GM19467 (cell line): ENCODE measurements around the gene MOGAT3.
A peak's percentile ranks its signal among the peaks of the same experiment; 100 is the strongest.

Source experiments
- ATAC-seq: cut with Tn5 transposase; IDR thresholded peaks from one replicate; pipeline ENCODE4 v1.9.1; 2021; ENCODE audit warnings: mild to moderate bottlenecking, moderate library complexity; ENCODE audit not compliant: unreplicated experiment

The MOGAT3 gene

GRCh38 chr7:101200862-101201599, at the start of gene MOGAT3:
Gene MOGAT3 (minus strand): TSS chr7:101201036. CDS start chr7:101200854, 182 bp downstream.
- no peak for ATAC-seq

GRCh38 chr7:101250324-101250723, 49.5 kb upstream of the MOGAT3 start:
- no peak for ATAC-seq

- no peak for ATAC-seq
Observed at GRCh38 chr7:101248276-101248675, 47.4 kb upstream of the MOGAT3 start.

GRCh38 chr7:101245147-101245668, 44.4 kb upstream of the MOGAT3 start:
- no peak for ATAC-seq

- ATAC-seq = peak; percentile 84
Observed at GRCh38 chr7:101244375-101245146, 43.7 kb upstream of the MOGAT3 start, which contains the start of gene FIS1. Gene FIS1 (minus strand): TSS chr7:101245081. CDS start chr7:101245004, 77 bp downstream.

- no peak for ATAC-seq
Observed at GRCh38 chr7:101243646-101244374, 43.0 kb upstream of the MOGAT3 start.

- no peak for ATAC-seq
Observed at GRCh38 chr7:101241443-101242349, 40.9 kb upstream of the MOGAT3 start.

GRCh38 chr7:101241015-101241363, 40.2 kb upstream of the MOGAT3 start:
- no peak for ATAC-seq

- no peak for ATAC-seq
Observed at GRCh38 chr7:101240226-101241014, 39.6 kb upstream of the MOGAT3 start.

- no peak for ATAC-seq
Observed at GRCh38 chr7:101239951-101240220, 39.0 kb upstream of the MOGAT3 start.

- no peak for ATAC-seq
Observed at GRCh38 chr7:101239191-101239950, 38.5 kb upstream of the MOGAT3 start.

GRCh38 chr7:101238226-101239182, 37.7 kb upstream of the MOGAT3 start:
- no peak for ATAC-seq

GRCh38 chr7:101237206-101238067, 36.6 kb upstream of the MOGAT3 start, which contains the start of gene CLDN15:
Gene CLDN15 (minus strand): TSS chr7:101237802. CDS start chr7:101237581, 221 bp downstream.
- ATAC-seq = no peak

- no peak for ATAC-seq
Observed at GRCh38 chr7:101236292-101236835, 35.5 kb upstream of the MOGAT3 start.

- no peak for ATAC-seq
Observed at GRCh38 chr7:101235522-101235921, 34.7 kb upstream of the MOGAT3 start.

- no peak for ATAC-seq
Observed at GRCh38 chr7:101235050-101235449, 34.2 kb upstream of the MOGAT3 start.
